DMS 273 (cell line): ENCODE data around the gene KIAA1328.

Source experiments
- DNase-seq: peaks from one replicate; lab custom pipeline; 2025; ENCODE audit not compliant: unreplicated experiment; lab: John Stamatoyannopoulos, UW

KIAA1328 gene

GRCh38 chr18:37199741-37200140 is 370.8 kb downstream of the KIAA1328 start:
- no peak for DNase-seq

DNA sequence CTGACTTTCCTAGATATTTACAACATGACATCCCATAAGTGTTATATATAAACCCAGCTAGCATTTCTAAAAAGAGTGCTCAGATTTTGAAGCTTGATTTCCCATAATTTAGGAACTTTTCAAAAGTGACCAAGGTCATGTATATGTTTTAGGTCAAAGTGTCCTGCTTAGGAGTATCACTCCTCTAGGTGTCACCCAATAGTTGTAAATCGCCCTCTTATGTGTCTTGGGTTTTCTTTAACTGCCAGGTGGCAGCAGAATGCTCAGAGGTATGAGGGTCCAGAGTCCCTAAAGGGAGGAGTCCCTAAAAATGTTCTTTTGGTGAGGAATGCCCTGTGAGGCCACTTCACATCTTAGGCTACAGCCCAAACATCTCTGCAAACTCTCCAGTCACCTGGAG is 378.4 kb downstream of the KIAA1328 start:
- DNase-seq: peak; percentile 4

DNA sequence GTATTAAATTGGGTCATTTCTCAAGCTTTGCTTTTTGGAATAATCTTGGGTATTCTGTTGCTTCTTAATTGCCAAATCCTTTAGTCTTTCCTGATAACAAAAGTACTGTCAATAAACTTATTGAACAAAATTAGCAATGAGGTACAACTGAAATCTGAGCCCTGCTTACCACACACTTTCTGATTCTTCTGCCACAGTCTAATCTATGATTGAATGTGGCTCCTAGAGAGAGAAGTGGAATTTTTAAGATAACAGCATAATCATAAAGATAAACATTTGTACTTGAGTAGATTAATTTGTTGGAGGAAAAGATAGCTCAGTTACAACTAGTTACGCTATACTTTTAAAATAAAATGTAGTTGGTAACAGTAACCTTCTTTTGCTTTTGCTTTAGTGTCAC is 381.9 kb downstream of the KIAA1328 start:
- no peak for DNase-seq

DNA sequence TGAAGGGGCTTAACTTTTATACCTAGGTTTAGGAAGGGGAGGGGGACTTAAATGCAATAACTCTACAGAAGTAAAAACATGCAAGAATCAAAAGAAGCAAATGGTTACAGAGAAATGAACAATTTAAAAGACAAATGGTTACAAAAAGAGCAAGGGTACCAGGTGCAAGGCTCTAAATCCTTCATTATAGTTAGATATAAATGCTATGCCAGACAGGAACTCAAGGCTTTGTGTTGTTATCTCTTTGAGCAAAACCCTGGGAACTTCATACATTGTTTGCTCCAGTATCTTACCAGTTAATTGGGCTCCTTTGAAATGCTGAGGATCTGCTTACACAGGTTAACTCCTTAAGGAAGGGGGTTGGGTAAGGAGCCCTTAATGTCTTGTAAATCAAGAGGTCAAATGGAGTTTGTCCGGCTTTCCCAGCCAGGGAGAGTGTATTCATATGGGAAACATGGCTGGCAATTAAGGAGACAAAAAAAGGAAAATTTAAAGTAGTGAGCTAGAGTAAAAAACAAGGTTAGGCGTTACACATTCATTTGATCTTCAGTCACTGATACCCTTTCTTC is 389.2 kb downstream of the KIAA1328 start:
- DNase-seq: no peak

DNA sequence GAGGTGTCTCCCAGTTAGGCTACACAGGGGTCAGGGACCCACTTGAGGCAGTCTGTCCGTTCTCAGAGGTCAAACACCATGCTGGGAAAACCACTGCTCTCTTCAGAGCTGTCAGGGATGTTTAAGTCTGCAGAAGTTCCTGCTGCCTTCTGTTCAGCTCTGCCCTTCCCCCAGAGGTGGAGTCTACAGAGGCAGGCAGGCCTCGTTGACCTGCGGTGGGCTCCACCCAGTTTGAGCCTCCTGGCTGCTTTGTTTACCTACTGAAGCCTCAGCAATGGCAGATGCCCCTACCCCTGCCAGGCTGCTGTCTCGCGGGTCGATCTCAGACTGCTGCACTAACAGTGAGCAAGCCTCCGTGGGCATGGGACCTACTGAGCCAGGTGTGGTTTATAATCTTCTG is 390.3 kb downstream of the KIAA1328 start:
- DNase-seq: no peak

GRCh38 chr18:37222354-37222998 is 393.5 kb downstream of the KIAA1328 start:
- DNase-seq: no peak

DNA sequence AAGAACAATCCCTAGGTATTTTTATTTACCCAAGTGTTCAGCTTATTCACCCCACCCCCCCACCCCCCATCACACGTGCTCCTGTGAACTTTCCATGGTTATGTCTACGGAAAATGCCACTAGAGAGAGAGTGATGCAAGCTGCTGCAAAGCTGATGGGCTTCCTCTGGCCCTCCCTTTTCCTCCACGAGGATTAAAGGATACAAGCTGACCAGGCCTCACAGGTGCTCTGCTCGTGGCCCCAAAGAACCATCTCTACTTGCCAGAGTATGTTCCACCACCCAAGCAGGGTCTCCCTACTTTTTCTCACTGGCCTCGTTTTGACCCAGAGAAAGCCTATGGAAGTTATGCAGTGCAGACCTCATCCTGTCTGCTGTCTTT is 394.1 kb downstream of the KIAA1328 start:
- DNase-seq: no peak

- no peak for DNase-seq
These were observed 396.4 kb downstream of the KIAA1328 start for GRCh38 chr18:37225279-37225678.

DNA sequence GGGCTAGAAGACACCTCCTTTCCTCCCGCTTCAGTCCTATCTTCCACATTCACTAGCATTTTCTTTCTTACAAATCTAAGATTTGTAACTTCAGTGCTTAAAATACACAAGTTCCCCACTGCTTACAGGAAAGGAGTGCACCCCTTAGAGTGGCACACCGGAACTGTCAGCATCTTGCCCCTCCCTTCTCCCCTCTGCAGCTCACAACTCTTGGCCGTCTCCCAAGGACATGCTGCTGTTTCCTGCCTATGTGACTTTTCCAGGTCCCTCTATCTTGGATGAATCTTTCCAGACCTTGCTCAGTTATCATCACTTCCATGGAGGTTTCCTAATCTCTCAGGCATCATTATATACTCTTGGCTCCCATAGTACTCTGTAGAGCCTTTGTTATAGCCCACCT is 401.8 kb downstream of the KIAA1328 start:
- peak; percentile 11 for DNase-seq

GRCh38 chr18:37231251-37231650 is 402.3 kb downstream of the KIAA1328 start:
- no peak for DNase-seq

DNA sequence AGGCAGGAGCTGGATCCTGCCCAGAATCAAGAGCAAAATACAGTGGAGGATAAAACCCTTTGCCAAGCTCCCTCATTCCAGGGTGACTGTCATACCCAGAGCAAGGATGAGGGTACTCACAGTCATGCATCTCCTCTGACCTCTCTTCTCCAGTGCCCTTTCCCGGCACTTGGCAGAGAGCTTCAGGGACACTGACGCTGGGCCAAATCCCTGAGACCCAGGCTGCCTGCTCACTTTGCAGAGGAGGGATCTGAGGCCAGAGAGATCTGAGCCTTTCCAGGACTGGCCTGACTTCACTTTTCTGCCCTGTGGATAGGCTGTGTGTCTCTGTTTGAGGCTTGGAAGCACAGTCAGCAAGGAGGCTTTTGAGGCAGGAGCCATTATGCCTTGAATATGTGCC is 406.7 kb downstream of the KIAA1328 start:
- no peak for DNase-seq

GRCh38 chr18:37238282-37239108 is 409.6 kb downstream of the KIAA1328 start:
- no peak for DNase-seq

DNA sequence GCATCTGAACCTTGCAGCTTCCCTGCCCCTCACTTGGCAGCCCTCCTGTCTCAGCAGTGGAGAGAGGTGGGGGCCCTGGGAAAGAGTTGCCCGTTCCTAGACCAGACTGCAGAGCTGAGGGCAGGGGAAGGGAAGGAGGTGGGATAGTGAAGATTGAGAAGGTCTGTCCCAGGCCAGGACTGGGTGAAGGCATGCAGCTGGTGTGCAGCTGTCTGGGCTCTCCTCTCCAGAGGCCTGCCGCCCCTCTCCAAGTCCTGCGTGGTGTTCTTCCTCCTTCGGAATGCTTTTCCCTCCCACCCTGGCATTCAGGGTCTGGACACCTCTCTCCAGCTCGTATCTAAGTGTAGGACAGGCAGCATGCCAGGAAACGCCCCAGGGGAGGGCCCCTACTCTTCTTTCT is 413.2 kb downstream of the KIAA1328 start:
- no peak for DNase-seq

DNA sequence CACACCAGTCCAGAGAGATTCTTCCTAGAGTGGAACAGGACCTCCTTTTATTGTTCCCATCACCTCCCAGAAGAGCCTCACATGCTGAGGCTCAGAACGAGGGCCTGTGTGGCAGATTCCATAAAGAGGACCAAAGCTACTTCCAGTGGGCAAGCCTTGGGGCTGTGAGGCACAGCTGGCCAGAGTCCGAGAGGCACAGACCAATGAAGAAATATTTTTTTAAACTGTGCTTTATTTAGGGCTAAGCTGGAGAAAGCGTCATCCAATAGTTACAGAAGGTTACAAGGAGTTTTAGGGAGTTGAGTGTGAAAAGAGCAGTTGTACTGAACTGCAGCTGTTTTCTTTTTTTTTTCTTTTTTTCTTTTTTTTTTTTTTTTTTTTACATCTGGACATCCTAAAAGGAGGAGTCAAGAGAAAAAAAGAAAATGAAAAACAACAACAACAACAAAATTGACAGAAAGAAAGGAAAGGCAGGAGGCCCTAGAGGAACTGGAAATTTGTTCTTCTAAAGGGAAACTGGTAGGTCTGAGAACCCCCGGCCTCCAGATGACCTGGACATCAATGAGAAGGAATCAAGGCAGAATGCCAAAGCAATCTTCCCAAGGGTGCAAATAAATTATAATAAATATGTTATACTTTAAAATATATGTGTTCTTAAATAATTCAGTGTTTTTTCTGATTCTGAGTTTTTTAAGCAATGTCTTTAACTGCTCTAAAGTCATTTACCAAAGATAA is 414.1 kb downstream of the KIAA1328 start:
- DNase-seq: no peak

DNA sequence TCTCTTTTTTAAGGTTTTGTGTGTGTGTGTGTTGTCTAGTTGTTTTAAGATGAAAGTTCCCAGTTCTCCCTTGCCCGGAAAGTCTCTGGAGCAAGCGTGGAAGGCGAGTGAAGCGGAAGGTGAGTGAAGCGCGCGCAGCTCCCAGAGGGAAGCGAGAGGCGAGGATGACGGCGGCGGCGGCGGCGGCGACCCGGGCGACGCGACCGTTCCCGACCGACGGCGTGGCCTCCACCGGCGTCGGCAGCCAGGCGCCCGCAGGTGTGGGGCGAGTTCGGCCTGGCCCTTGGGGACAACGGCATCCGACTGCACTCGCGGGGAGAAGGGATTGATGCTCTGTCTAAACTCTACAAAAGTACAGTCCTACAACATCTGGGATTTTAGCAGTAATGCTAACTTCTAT is 414.8 kb downstream of the KIAA1328 start:
- no peak for DNase-seq

DNA sequence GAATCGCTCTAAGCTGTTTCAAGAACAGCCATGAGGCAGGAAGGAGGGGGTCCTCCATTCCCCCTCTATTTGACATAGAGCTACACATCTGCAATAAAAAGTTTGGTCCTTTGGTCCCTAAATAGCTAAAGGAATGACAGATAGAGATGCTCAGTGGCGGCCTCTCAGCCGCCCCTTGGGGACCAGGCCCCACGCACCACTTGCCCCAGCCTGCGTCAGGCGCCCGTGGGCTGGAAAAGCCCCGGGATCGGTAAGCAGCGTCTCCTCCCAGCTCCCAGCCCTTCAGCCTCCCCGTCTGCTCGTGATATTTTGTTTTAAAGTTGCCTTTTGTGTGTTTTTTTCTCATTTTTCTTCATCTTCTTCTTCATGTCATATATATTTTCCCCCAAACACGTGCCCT is 415.7 kb downstream of the KIAA1328 start:
- no peak for DNase-seq

DNA sequence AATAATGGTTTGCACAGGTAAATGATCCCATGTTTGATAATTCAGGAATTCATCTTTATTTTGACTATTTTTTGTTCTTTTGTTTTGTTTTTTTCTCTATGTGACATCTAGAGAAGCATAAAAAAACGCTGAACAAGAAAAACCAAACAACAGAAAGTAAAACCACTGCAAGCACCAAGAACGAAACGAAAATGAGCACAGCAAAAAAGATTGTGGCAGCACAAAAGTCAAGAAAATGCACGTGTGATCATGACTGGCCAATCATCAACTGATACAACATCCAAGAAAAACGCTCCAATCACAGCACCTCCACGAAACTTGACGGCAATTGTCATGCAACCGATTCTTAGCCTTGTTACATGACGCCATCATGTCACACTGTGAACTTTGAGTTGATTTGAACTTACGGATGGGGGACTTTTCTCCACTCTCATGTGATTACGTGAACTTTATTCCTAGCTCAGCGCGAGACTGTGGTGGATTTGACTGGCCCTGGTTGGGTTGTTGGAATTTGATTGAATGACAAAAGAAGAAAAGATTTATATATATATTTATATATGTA is 417.9 kb downstream of the KIAA1328 start:
- DNase-seq: no peak

- no peak for DNase-seq
These were observed 418.7 kb downstream of the KIAA1328 start for GRCh38 chr18:37247497-37248161.

DNA sequence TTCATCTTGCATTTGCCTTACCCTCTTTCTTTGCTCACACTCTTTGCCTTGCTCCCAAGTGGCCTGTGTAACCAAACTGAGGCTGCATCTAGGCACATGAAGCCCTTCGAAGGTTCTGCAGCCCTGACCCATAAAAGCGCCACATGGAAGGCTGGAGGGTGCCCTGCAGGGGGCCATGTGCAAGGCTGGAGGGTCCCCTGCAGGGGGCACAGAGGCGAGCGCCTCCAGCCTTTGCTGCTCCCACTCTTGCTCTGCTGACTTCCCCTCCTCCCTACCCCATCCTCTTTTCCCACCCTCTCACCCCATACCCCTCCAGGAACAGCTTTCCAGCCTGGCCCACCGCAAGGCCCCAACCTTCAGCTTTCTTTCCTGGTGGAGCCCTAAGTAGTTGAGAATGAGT is 419.4 kb downstream of the KIAA1328 start:
- no peak for DNase-seq

- no peak for DNase-seq
These were observed 420.4 kb downstream of the KIAA1328 start for GRCh38 chr18:37249171-37249886.
